ENCODE data around the gene SLIT3.

Gene SLIT3

DNA sequence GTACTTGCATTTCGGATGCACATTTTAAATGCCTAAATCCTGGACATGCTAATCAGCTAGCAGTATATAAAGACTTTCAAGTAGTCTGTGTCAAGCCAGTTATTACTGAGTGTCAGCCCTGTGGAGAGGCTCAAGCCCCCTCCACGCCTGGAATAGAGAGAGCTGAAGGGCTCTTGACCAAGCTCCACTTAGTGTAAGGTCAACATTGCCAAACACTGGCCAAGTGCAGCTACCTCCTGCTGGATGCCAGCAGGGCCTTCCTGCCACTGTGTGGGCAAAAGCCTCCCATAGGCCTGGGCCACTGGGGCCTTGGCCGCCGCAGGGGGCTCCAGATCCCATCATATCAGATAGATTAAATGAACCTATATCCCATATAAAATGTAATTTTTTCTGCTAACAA is 482.4 kb downstream of the SLIT3 start:
- no peak for DNase-seq (ENCODE audit: insufficient read length, low spot score)
- FAIRE-seq, result no peak
- no peak for TF ChIP-seq CTCF (IDR thresholded peaks at IDR 0.05; ENCODE audit: insufficient read depth, missing control alignments)

- no peak for TF ChIP-seq CTCF (IDR thresholded peaks at IDR 0.05; ENCODE audit: insufficient read depth, missing control alignments)
- DNase-seq (ENCODE audit: insufficient read length, low spot score), result no peak
- FAIRE-seq, result no peak
Observed at GRCh38 chr5:168817591-168817990, 483.3 kb downstream of the SLIT3 start.

- TF ChIP-seq CTCF (IDR thresholded peaks at IDR 0.05; ENCODE audit: insufficient read depth, missing control alignments), result no peak
- FAIRE-seq (no peak), DNase-seq (ENCODE audit: insufficient read length, low spot score) (no peak)
Observed at GRCh38 chr5:168816661-168817060, 484.3 kb downstream of the SLIT3 start.

- no peak for TF ChIP-seq CTCF (IDR thresholded peaks at IDR 0.05; ENCODE audit: insufficient read depth, missing control alignments)
- FAIRE-seq (no peak), DNase-seq (ENCODE audit: insufficient read length, low spot score) (no peak)
Observed at GRCh38 chr5:168813184-168813968, 487.6 kb downstream of the SLIT3 start.

DNA sequence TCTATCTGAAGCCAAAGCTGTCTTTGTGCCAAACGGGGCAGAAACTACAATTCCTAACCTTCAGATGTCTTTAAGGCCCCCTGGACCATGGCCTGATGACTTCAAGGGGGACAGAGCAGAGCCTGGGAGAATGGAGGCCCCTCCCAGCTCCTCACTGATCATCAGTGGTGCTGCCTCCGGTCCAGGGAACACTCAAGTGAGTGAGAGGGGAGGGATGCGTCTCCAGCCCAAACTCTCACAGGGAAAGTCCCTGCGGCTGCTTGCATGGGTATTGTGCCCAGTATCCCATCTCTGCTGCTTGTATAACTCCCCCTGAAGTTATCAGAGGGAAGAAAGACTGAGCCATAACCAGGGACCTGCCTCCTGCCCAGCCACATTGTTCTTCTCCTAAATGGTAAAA is 490.3 kb downstream of the SLIT3 start:
- DNase-seq (ENCODE audit: insufficient read length, low spot score) (no peak), FAIRE-seq (no peak)
- no peak for TF ChIP-seq CTCF (IDR thresholded peaks at IDR 0.05; ENCODE audit: insufficient read depth, missing control alignments)

DNA sequence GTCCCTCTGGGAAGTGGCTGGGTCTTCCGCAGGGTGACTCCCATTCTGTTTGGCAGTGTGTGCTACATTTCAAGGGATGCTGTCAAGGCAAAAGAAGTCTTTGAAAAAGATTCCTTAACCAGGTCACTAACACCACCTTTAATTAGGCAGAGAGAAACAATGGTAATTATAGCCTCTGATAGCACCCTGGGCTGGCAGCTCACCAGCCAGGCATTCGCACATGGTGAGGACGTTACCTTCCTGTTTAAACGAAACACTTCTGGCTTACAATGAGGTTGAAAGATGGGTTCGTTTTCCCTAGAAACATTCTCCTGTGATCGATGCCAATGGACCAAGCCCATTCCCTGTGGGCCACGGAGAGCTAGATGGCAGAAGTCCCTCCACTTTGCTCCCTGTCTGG is 491.7 kb downstream of the SLIT3 start:
- DNase-seq (ENCODE audit: insufficient read length, low spot score), result no peak
- FAIRE-seq, result no peak
- no peak for TF ChIP-seq CTCF (IDR thresholded peaks at IDR 0.05; ENCODE audit: insufficient read depth, missing control alignments)

DNA sequence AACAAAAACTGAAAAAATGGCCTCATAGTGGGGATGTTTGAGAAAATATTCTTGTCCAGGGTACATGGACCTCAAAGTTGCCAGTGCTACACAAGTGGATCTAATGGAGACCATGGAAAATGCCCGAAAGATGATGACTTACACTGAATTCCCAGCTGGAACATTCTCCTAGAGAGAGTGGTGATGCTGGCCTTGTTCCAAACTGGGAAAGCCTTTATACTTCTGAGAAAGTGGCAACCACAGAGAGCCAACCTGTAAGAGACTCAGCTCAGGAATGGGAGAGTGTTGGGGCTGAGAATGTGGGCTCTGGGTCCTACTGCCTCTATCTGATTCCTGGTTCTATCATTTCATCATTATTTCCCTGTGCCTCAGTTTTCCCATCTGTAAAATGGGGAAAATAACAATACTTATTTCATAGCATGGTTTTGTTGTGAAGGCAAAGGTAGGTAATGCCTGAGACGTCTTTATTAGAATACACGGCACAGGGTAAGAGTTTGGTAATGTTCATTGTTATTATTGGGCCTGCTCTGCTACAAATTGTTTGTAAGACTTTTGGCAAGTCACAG is 492.8 kb downstream of the SLIT3 start:
- TF ChIP-seq CTCF (IDR thresholded peaks at IDR 0.05; ENCODE audit: insufficient read depth, missing control alignments), result no peak
- FAIRE-seq (no peak), DNase-seq (ENCODE audit: insufficient read length, low spot score) (no peak)

Measured in D721Med (cell line).